H9 (cell line): ENCODE data around the gene BLOC1S5. TPM values are rescaled to one million over a fixed set of nuclear protein-coding genes. Genes with fewer than 3 reads are reported as not detected.
A peak's percentile ranks its signal among the peaks of the same experiment; 100 is the strongest.

Experiments
- DNase-seq: peaks from one replicate; pipeline ENCODE4 v3.0.0-alpha.2; 2017
- H2AFZ ChIP-seq: one replicate; pipeline ENCODE4 v1.6.1; 2013; ENCODE audit warnings: mild to moderate bottlenecking, low read length, control low read depth, moderate library complexity
- H2AK5ac ChIP-seq: 2 replicates; pipeline ENCODE4 v1.6.1; 2013; ENCODE audit warnings: low read length, control low read depth, mixed read lengths; ENCODE audit not compliant: insufficient read length
- H2BK120ac ChIP-seq: one replicate; pipeline ENCODE4 v1.6.1; 2013; ENCODE audit warnings: low read depth, mild to moderate bottlenecking, low read length, control low read depth, inconsistent platforms; ENCODE audit not compliant: poor library complexity, severe bottlenecking
- H2BK12ac ChIP-seq: 2 replicates; pipeline ENCODE4 v1.6.1; 2013; ENCODE audit warnings: low read length, control low read depth, mixed read lengths, low read depth; ENCODE audit not compliant: insufficient read length
- H2BK15ac ChIP-seq: 2 replicates; pipeline ENCODE4 v1.6.1; 2013; ENCODE audit warnings: low read depth, low read length, control low read depth
- H2BK20ac ChIP-seq: one replicate; pipeline ENCODE4 v1.6.1; 2013; ENCODE audit warnings: low read depth, mild to moderate bottlenecking, low read length, control low read depth, inconsistent platforms; ENCODE audit not compliant: poor library complexity, severe bottlenecking
- H2BK5ac ChIP-seq: 2 replicates; pipeline ENCODE4 v1.6.1; 2013; ENCODE audit warnings: low read length, control low read depth, mixed read lengths; ENCODE audit not compliant: insufficient read length
- H3K14ac ChIP-seq: 2 replicates; pipeline ENCODE4 v1.6.1; 2013; ENCODE audit warnings: low read length, control low read depth; ENCODE audit not compliant: insufficient read depth
- H3K18ac ChIP-seq: 2 replicates; pipeline ENCODE4 v1.6.1; 2013; ENCODE audit warnings: low read depth, mild to moderate bottlenecking, mixed read lengths, low read length, control low read depth; ENCODE audit not compliant: insufficient read length
- H3K23ac ChIP-seq: 2 replicates; pipeline ENCODE4 v1.6.1; 2013; ENCODE audit warnings: low read length, control low read depth, mixed read lengths, low read depth; ENCODE audit not compliant: insufficient read length
- H3K23me2 ChIP-seq: 2 replicates; pipeline ENCODE4 v1.6.1; 2013; ENCODE audit warnings: low read depth, mild to moderate bottlenecking, mixed read lengths, low read length, control low read depth; ENCODE audit not compliant: insufficient read length, poor library complexity, severe bottlenecking
- H3K27ac ChIP-seq: 2 replicates; pipeline ENCODE4 v1.5.1; 2013; ENCODE audit warnings: low read length, control low read depth, mixed read lengths, low read depth; ENCODE audit not compliant: insufficient read length
- H3K27me3 ChIP-seq: 2 replicates; pipeline ENCODE4 v1.6.1; 2013; ENCODE audit warnings: low read length, control low read depth, inconsistent platforms; ENCODE audit not compliant: insufficient read depth
- H3K4ac ChIP-seq: 2 replicates; pipeline ENCODE4 v1.6.1; 2013; ENCODE audit warnings: low read depth, mild to moderate bottlenecking, control low read depth, inconsistent platforms, low read length, moderate library complexity
- H3K4me1 ChIP-seq: 2 replicates; pipeline ENCODE4 v1.6.1; 2013; ENCODE audit warnings: low read length, control low read depth, inconsistent platforms; ENCODE audit not compliant: insufficient read depth
- H3K4me2 ChIP-seq: 2 replicates; pipeline ENCODE4 v1.6.1; 2013; ENCODE audit warnings: low read length, control low read depth, mixed read lengths; ENCODE audit not compliant: insufficient read length, insufficient read depth
- H3K56ac ChIP-seq: 2 replicates; pipeline ENCODE4 v1.6.1; 2013; ENCODE audit warnings: low read depth, mild to moderate bottlenecking, mixed read lengths, low read length, control low read depth; ENCODE audit not compliant: insufficient read length
- H3K79me1 ChIP-seq: 2 replicates; pipeline ENCODE4 v1.6.1; 2013; ENCODE audit warnings: low read depth, mild to moderate bottlenecking, moderate library complexity, low read length, control low read depth, inconsistent platforms; ENCODE audit not compliant: insufficient read depth, poor library complexity, severe bottlenecking
- H3K79me2 ChIP-seq: 2 replicates; pipeline ENCODE4 v1.6.1; 2013; ENCODE audit warnings: low read length, control low read depth, inconsistent platforms; ENCODE audit not compliant: insufficient read depth
- H3K9ac ChIP-seq: 2 replicates; pipeline ENCODE4 v1.6.1; 2013; ENCODE audit warnings: low read length, control low read depth, mixed read lengths; ENCODE audit not compliant: insufficient read length; ENCODE audit errors: extremely low read depth
- H3K9me3 ChIP-seq: one replicate; pipeline ENCODE4 v1.6.1; 2013; ENCODE audit warnings: low read depth, low read length, inconsistent platforms; ENCODE audit not compliant: control insufficient read depth
- H3T11ph ChIP-seq: one replicate; pipeline ENCODE4 v1.6.1; 2013; ENCODE audit warnings: mild to moderate bottlenecking, low read length, control low read depth, inconsistent platforms
- H4K20me1 ChIP-seq: one replicate; pipeline ENCODE4 v1.6.1; 2013; ENCODE audit not compliant: control insufficient read depth, insufficient read length, insufficient read depth
- H4K5ac ChIP-seq: 2 replicates; pipeline ENCODE4 v1.6.1; 2013; ENCODE audit warnings: low read depth, mild to moderate bottlenecking, mixed read lengths, low read length, control low read depth; ENCODE audit not compliant: insufficient read length
- H4K8ac ChIP-seq: replicated peaks from 2 replicates; pipeline ENCODE4 v1.6.1; 2013; ENCODE audit warnings: low read length, control low read depth, mixed read lengths, low read depth; ENCODE audit not compliant: insufficient read length
- H4K91ac ChIP-seq: 2 replicates; pipeline ENCODE4 v1.6.1; 2013; ENCODE audit warnings: low read depth, mild to moderate bottlenecking, moderate library complexity, mixed read lengths, low read length, control low read depth; ENCODE audit not compliant: insufficient read length
- H3K27ac Mint-ChIP-seq, 3 experiments: 2 replicates in 2 of 3; 3 replicates in 1 of 3; pipeline ENCODE4 v1.8.0; 2020 to 2021; ENCODE audit warnings: mixed read lengths in 3 of 3, mild to moderate bottlenecking in 1 of 3, moderate library complexity in 1 of 3
- H3K27me3 Mint-ChIP-seq: 2 replicates; pipeline ENCODE4 v1.8.0; 2021; ENCODE audit warnings: low read depth, mild to moderate bottlenecking, moderate library complexity, mixed read lengths
- H3K36me3 Mint-ChIP-seq, 3 experiments: 2 replicates in 2 of 3; 3 replicates in 1 of 3; pipeline ENCODE4 v1.8.0; 2020 to 2021; ENCODE audit warnings: low read depth in 3 of 3, mixed read lengths in 3 of 3; ENCODE audit not compliant: insufficient read depth in 1 of 3
- H3K4me1 Mint-ChIP-seq, 2 experiments: 2 replicates each; pipeline ENCODE4 v1.8.0; 2020; ENCODE audit warnings: mixed read lengths in 2 of 2
- H3K4me3 Mint-ChIP-seq, 2 experiments: 2 replicates in 1 of 2; 3 replicates in 1 of 2; pipeline ENCODE4 v1.8.0; 2020 to 2021; ENCODE audit warnings: mild to moderate bottlenecking in 2 of 2, mixed read lengths in 2 of 2, moderate library complexity in 1 of 2
- H3K9me3 Mint-ChIP-seq, 2 experiments: 2 replicates in 1 of 2; 3 replicates in 1 of 2; pipeline ENCODE4 v1.8.0; 2020; ENCODE audit warnings: mild to moderate bottlenecking in 2 of 2, mixed read lengths in 2 of 2, moderate library complexity in 1 of 2
- CTCF ChIP-seq: fragments of 200-600 bp; sonication (generic); conservative IDR thresholded peaks from 3 replicates; pipeline ENCODE4 v1.8.0; 2021; ENCODE audit warnings: antibody characterized with exemption, mild to moderate bottlenecking
- WGBS: extraction: QIAGEN DNeasy Blood & Tissue Kit; methylation state at CpG from one replicate; pipeline ENCODE4 v1.1.7; 2013; ENCODE audit warnings: missing lambda C conversion rate, low lambda C conversion rate, mixed read lengths; ENCODE audit not compliant: insufficient read length; ENCODE audit errors: extremely low coverage; 5-methylcytosine and 5-hydroxymethylcytosine counted together
- total RNA-seq: library from RNA; stranded (reverse); gene quantifications from 2 replicates; pipeline ENCODE4 v1.2.1, GENCODE V29; 2021

BLOC1S5 gene
- total RNA-seq, 1 experiment from 2014 or later = 15.6 TPM

DNA sequence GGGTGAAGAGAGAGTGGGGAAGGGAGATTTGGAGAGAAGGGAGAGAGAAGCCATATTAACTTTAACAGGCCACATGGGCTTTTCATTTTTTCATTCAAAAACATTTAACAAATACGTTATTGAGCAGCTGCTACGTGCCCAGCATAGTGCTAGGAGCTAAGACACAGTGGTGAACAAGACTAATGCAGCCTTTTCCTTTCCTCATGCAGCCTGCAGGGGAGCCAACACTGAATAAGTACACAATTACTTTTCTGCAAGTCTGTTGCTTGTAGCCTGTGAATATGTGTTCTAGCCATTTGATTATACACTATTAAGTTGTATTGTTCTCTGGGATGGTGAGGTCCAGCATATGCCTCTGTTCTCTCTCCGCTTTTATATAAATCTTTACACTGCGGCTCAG, 1.9 kb upstream of the BLOC1S5 start:
- Mint-ChIP-seq H3K27ac (peak overlapping the region in 1 of 3 experiments; percentile 36; a peak in 2 of 7 replicates), H3K4me3 (no peak overlapping the region), H3K36me3 (peaks cover 0 to 13% (median 9%) of the 10 kb centered on the region in 3 experiments; a peak in 4 of 7 replicates), H3K27me3 (peaks cover 6% of the 10 kb centered on the region), H3K4me1 (peaks cover 18 to 19% of the 10 kb centered on the region in 2 experiments), H3K9me3 (no peaks in the 10 kb centered on the region)
- no peaks in the 10 kb centered on the region for H3K9me3 ChIP-seq
- no peak overlapping the region for H3K18ac ChIP-seq
- H3K79me2 ChIP-seq = no peaks in the 10 kb centered on the region
- H3K23me2 ChIP-seq = no peaks in the 10 kb centered on the region
- H3K56ac ChIP-seq = no peak overlapping the region
- no peak overlapping the region for H2BK20ac ChIP-seq
- H4K91ac ChIP-seq = no peak overlapping the region
- no peak overlapping the region for H4K5ac ChIP-seq
- no peak overlapping the region for H3K27ac ChIP-seq
- no peaks in the 10 kb centered on the region for H3K27me3 ChIP-seq
- no peak overlapping the region for H3K14ac ChIP-seq
- H2BK120ac ChIP-seq = no peak overlapping the region
- H2AK5ac ChIP-seq = no peak overlapping the region
- peak; percentile 45 for TF ChIP-seq CTCF
- H2BK12ac ChIP-seq = no peak overlapping the region
- H3T11ph ChIP-seq = no peak overlapping the region
- H2BK5ac ChIP-seq = no peak overlapping the region
- no peak overlapping the region for H3K4me2 ChIP-seq
- no peak overlapping the region for H3K9ac ChIP-seq
- no peak overlapping the region for H3K23ac ChIP-seq
- DNase-seq = no peak
- H3K4ac ChIP-seq = no peak overlapping the region
- no CpG with 5 or more reads among the region's 4 CpGs for WGBS
- no peaks in the 10 kb centered on the region for H3K79me1 ChIP-seq
- H4K20me1 ChIP-seq = no peaks in the 10 kb centered on the region
- H2AFZ ChIP-seq = no peak overlapping the region
- H2BK15ac ChIP-seq = no peak overlapping the region
- H4K8ac ChIP-seq = no peak overlapping the region
- H3K4me1 ChIP-seq = no peaks in the 10 kb centered on the region
